K562 (cell line): ENCODE measurements around the gene OR52E5. TPM values are rescaled to one million over a fixed set of nuclear protein-coding genes. Genes with fewer than 3 reads are reported as not detected.
A peak's percentile ranks its signal among the peaks of the same experiment; 100 is the strongest.

Experiments
- ATAC-seq: fragments of 200-7000 bp; cut with Tn5 transposase; 3 replicates; pipeline ENCODE4 v1.9.1; 2020; ENCODE audit warnings: moderate library complexity
- BruUV-seq: library from RNA; stranded (reverse); fragments of 400-500 nt; replicated peaks from 2 replicates; lab custom pipeline; 2021; lab: Mats Ljungman, UMichigan
- CTCF ChIA-PET: fragments of 300-600 bp; formaldehyde crosslinking; extraction: SDS; loops from one replicate; lab custom pipeline; 2021; ENCODE audit warnings: low intra/inter-chr PET ratio; lab: Yijun Ruan, JAX
- POLR2A ChIA-PET: fragments of 300-600, 350-650 bp; sonication (Branson Sonifier 250); formaldehyde crosslinking; extraction: SDS; loops from one replicate; lab custom pipeline; 2021; ENCODE audit warnings: antibody characterized with exemption, inconsistent platforms; lab: Yijun Ruan, JAX
- DNase-seq, 4 experiments: peaks; one replicate each; pipeline versions ENCODE4 v3.0.0 to v3.0.0-alpha.2; 2011 to 2018; ENCODE audit warnings: low spot score in 3 of 4, mixed read lengths in 3 of 4; ENCODE audit errors: extremely low read depth in 1 of 4
- FAIRE-seq: peaks from 2 replicates; lab custom pipeline; 2011; peaks lifted over from hg19 to GRCh38; lab: Jason Lieb, UNC
- H2AFZ ChIP-seq: 2 replicates; pipeline ENCODE4 v1.6.0; 2011; ENCODE audit warnings: low read depth, low read length, control low read depth, inconsistent platforms
- H3K27ac ChIP-seq: fragments of 200-600 bp; 3 replicates; pipeline ENCODE4 v1.8.0; 2011; ENCODE audit warnings: low read depth, mild to moderate bottlenecking, control low read depth, inconsistent platforms, low read length, moderate library complexity, mixed read lengths; ENCODE audit errors: extremely low read depth
- H3K27me3 ChIP-seq, 2 experiments: fragments of 300-600 bp in 1 of 2; 2 replicates in 1 of 2; 3 replicates in 1 of 2; pipeline versions ENCODE4 v1.6.0 to v1.8.0; 2011; ENCODE audit warnings: inconsistent platforms in 2 of 2, low read length in 2 of 2, mild to moderate bottlenecking in 1 of 2, mixed read lengths in 1 of 2, moderate library complexity in 1 of 2; ENCODE audit not compliant: control insufficient read depth in 2 of 2, insufficient read depth in 2 of 2
- H3K36me3 ChIP-seq: fragments of 300-600 bp; 3 replicates; pipeline ENCODE4 v1.8.0; 2011; ENCODE audit warnings: mild to moderate bottlenecking, low read length, inconsistent platforms; ENCODE audit not compliant: control insufficient read depth, insufficient read depth
- H3K4me1 ChIP-seq, 2 experiments: fragments of 200-600 bp in 1 of 2; replicated peaks in 1 of 2; 2 replicates in 1 of 2; 3 replicates in 1 of 2; pipeline versions ENCODE4 v1.5.1 to v1.8.0; 2011; ENCODE audit warnings: inconsistent platforms in 2 of 2, low read length in 2 of 2, mild to moderate bottlenecking in 1 of 2, mixed read lengths in 1 of 2, moderate library complexity in 1 of 2; ENCODE audit not compliant: control insufficient read depth in 2 of 2, insufficient read depth in 2 of 2
- H3K4me2 ChIP-seq: 2 replicates; pipeline ENCODE4 v1.6.1; 2011; ENCODE audit warnings: low read length, control low read depth, inconsistent platforms, mixed read lengths; ENCODE audit not compliant: insufficient read depth
- H3K4me3 ChIP-seq: fragments of 200-600 bp; sonication (generic), shearing (Covaris generic); 2 replicates; pipeline ENCODE4 v1.5.1; 2016; ENCODE audit warnings: control low read depth, inconsistent platforms
- H3K79me2 ChIP-seq: fragments of 200-600 bp; 3 replicates; pipeline ENCODE4 v1.8.0; 2011; ENCODE audit warnings: low read length, inconsistent platforms; ENCODE audit not compliant: control insufficient read depth, insufficient read depth
- H3K9ac ChIP-seq, 2 experiments: 2 replicates each; pipeline versions ENCODE4 v1.6.0 to v1.6.1; 2011; ENCODE audit warnings: low read depth in 2 of 2, low read length in 2 of 2, control low read depth in 1 of 2, inconsistent platforms in 1 of 2, mild to moderate bottlenecking in 1 of 2, mixed read lengths in 1 of 2; ENCODE audit not compliant: insufficient read depth in 1 of 2
- H3K9me1 ChIP-seq: one replicate; pipeline ENCODE4 v1.6.0; 2011; ENCODE audit warnings: inconsistent platforms, mild to moderate bottlenecking, low read length, moderate library complexity; ENCODE audit not compliant: control insufficient read depth, insufficient read depth
- H3K9me3 ChIP-seq: replicated peaks from 2 replicates; pipeline ENCODE4 v1.5.1; 2011; ENCODE audit warnings: low read depth, low read length, inconsistent platforms; ENCODE audit not compliant: control insufficient read depth, insufficient read depth
- H4K20me1 ChIP-seq: replicated peaks from 2 replicates; pipeline ENCODE4 v1.6.1; 2011; ENCODE audit warnings: low read length, inconsistent platforms, mixed read lengths; ENCODE audit not compliant: control insufficient read depth, insufficient read depth
- ARID2 ChIP-seq: fragments of 450-650 bp; IDR thresholded peaks from 2 replicates; pipeline ENCODE4 v1.6.1; 2017; ENCODE audit warnings: antibody characterized with exemption, mild to moderate bottlenecking
- ZBTB34 ChIP-seq: fragments of 250-450 bp; sonication (Bioruptor Pico); IDR thresholded peaks from 2 replicates; pipeline ENCODE4 v1.8.0; 2021; ENCODE audit warnings: mild to moderate bottlenecking, moderate library complexity
- ZNF263 ChIP-seq: sonication (generic); formaldehyde crosslinking; IDR thresholded peaks from 2 replicates; pipeline ENCODE4 v1.8.0; 2022; ENCODE audit warnings: mild to moderate bottlenecking, missing genetic modification reagents, borderline replicate concordance
- WGBS: fragments of 100-300 bp; shearing (Covaris generic); methylation state at CpG from one replicate; pipeline ENCODE4 v1.1.6; 2016; ENCODE audit warnings: low coverage, mixed read lengths; ENCODE audit not compliant: insufficient coverage; ENCODE audit errors: missing lambda C conversion rate; 5-methylcytosine and 5-hydroxymethylcytosine counted together
- in situ Hi-C: fragments of 300-500 bp; cut with MboI; formaldehyde crosslinking; loops from 4 replicates; pipeline ENCODE4 v1.15.0; 2018; ENCODE audit warnings: inconsistent platforms, mixed read lengths
- intact Hi-C: fragments of 100-400 bp; cut with micrococcal nuclease; formaldehyde crosslinking; loops from 2 replicates; pipeline ENCODE4 v1.14.2; 2022
- polyA plus RNA-seq, 8 experiments: library from polyadenylated mRNA; depleted of rRNA in 4 of 8; stranded (reverse) in 5 of 8; unstranded in 3 of 8; fragments of >200 nt; fragmentation: Nextera tagmentation in 2 of 8; fragmentation: Illumina TruSeq in 1 of 8; extraction: Ambion mirVana in 2 of 8; extraction: Trizol in 1 of 8; gene quantifications; 2 replicates each; pipeline versions ENCODE4 v1.2.1 to v1.2.3, GENCODE V29; 2011 to 2014; ENCODE audit warnings: inconsistent platforms in 1 of 8, missing spikeins in 1 of 8
- total RNA-seq, 7 experiments: library from RNA; depleted of rRNA in 6 of 7; stranded (reverse); fragments of >200 nt in 6 of 7; fragmentation: Illumina TruSeq in 2 of 7; extraction: Trizol in 2 of 7; gene quantifications; 2 replicates each; pipeline versions ENCODE4 v1.2.1 to v1.2.3, GENCODE V29; 2011 to 2021; ENCODE audit warnings: low replicate concordance in 1 of 7
- TF ChIP-seq, protein P1 (sequence below): fragments of 200-800 bp; sonication (Bioruptor generic); IDR thresholded peaks from 2 replicates; pipeline ENCODE4 v1.6.1; 2017; ENCODE audit warnings: missing genetic modification characterization, missing compliant biosample characterization

OR52E5 gene
- total and polyA plus RNA-seq, 9 of the 15 experiments (the other 6 are each of a cell fraction or from before 2014, with no cell fraction given): not detected

GRCh38 chr11:5928811-5929210 is 35.8 kb downstream of the OR52E5 start:
- H3K9me1 ChIP-seq: no peaks in the 10 kb centered on the region
- TF ChIP-seq ZBTB34 (no peak), ZNF263 (CRISPR knock-in tag) (no peak), ARID2 (no peak)
- TF ChIP-seq, protein P1, sequence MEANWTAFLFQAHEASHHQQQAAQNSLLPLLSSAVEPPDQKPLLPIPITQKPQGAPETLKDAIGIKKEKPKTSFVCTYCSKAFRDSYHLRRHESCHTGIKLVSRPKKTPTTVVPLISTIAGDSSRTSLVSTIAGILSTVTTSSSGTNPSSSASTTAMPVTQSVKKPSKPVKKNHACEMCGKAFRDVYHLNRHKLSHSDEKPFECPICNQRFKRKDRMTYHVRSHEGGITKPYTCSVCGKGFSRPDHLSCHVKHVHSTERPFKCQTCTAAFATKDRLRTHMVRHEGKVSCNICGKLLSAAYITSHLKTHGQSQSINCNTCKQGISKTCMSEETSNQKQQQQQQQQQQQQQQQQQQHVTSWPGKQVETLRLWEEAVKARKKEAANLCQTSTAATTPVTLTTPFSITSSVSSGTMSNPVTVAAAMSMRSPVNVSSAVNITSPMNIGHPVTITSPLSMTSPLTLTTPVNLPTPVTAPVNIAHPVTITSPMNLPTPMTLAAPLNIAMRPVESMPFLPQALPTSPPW (CRISPR knock-in tag): no peak
- H3K4me1 ChIP-seq: peaks cover 0 to 4% of the 10 kb centered on the region in 2 experiments; a peak in 2 of 5 replicates
- no TSS peak for BruUV-seq
- H3K4me3 ChIP-seq: no peak overlapping the region
- peak overlapping the region; percentile 8 for H2AFZ ChIP-seq
- DNase-seq: no peak
- intact Hi-C loops (no loop called here), in situ Hi-C loops (no loop called here)
- no peak overlapping the region for H3K9ac ChIP-seq
- peaks cover under 1% of the 10 kb centered on the region; the same call in 1 of the 2 replicates for H3K9me3 ChIP-seq
- H4K20me1 ChIP-seq: no peaks in the 10 kb centered on the region
- no peak overlapping the region for H3K4me2 ChIP-seq
- no peak for ATAC-seq
- CTCF ChIA-PET: no interaction called here
- no peak for FAIRE-seq
- peaks cover 26 to 39% of the 10 kb centered on the region in 2 experiments; a peak in 4 of 5 replicates for H3K27me3 ChIP-seq
- no peak overlapping the region for H3K27ac ChIP-seq
- no peaks in the 10 kb centered on the region for H3K36me3 ChIP-seq
- no peaks in the 10 kb centered on the region; the same call in 2 of the 3 replicates for H3K79me2 ChIP-seq
- POLR2A ChIA-PET: interaction anchor here (0.6 kb wide), 1 partner anchor 398 kb away, joined by 3 read pairs; no protein-coding TSS in a partner anchor
- WGBS: 25% methylated on average over 15 of the region's 15 CpGs
